DOHH2 (cell line): Measurements from ENCODE around the gene ACTRT2.

Experiments
- EZH2phosphoT487 ChIP-seq: fragments of 200-600 bp; sonication (generic); IDR thresholded peaks from 2 replicates; pipeline ENCODE4 v1.6.1; 2017; ENCODE audit warnings: borderline replicate concordance, mild to moderate bottlenecking, antibody characterized with exemption, low read length, moderate library complexity, mixed read lengths
- TF ChIP-seq, protein P1 (sequence below): fragments of 200-600 bp; sonication (generic); IDR thresholded peaks from one replicate; pipeline ENCODE4 v1.5.1; 2014; ENCODE audit warnings: antibody characterized with exemption, mild to moderate bottlenecking, low read depth, low read length; ENCODE audit not compliant: poor library complexity, severe bottlenecking

- TF ChIP-seq, protein P1, sequence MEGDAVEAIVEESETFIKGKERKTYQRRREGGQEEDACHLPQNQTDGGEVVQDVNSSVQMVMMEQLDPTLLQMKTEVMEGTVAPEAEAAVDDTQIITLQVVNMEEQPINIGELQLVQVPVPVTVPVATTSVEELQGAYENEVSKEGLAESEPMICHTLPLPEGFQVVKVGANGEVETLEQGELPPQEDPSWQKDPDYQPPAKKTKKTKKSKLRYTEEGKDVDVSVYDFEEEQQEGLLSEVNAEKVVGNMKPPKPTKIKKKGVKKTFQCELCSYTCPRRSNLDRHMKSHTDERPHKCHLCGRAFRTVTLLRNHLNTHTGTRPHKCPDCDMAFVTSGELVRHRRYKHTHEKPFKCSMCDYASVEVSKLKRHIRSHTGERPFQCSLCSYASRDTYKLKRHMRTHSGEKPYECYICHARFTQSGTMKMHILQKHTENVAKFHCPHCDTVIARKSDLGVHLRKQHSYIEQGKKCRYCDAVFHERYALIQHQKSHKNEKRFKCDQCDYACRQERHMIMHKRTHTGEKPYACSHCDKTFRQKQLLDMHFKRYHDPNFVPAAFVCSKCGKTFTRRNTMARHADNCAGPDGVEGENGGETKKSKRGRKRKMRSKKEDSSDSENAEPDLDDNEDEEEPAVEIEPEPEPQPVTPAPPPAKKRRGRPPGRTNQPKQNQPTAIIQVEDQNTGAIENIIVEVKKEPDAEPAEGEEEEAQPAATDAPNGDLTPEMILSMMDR: no peak
- TF ChIP-seq EZH2phosphoT487: no peak
These were observed 3.2 kb upstream of the ACTRT2 start for GRCh38 chr1:3018051-3018471.
